Measurements from ENCODE around the gene ABCB11.

Gene ABCB11

DNA sequence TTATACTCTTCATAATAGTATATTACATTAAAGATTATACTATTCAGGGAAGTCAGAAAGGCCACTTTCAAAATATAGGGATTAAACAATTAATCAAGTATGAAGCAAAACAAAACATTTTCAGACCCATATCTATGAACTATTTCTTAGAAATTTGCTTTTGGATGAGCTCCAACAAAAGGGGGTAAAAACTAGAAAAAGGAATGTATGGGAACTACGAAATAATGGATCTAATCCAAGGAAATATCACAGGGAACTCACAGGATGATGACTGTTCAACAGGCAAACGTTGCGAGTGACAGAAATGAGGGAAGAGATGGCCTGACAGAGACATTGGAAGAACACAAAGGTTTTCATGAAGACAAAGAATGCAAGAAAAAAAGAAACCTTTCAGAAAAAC, 102.1 kb downstream of the ABCB11 start:
- TF ChIP-seq PAX5 (IDR thresholded peaks at IDR 0.05; ENCODE audit: insufficient read depth, low read length, severe bottlenecking) (no peak), POLR2A (IDR thresholded peaks at IDR 0.05; ENCODE audit: low read depth, low read length) (no peak), POU2F2 (IDR thresholded peaks at IDR 0.05; ENCODE audit: low read depth, low read length) (no peak), TAF1 (IDR thresholded peaks at IDR 0.05; ENCODE audit: low read depth, low read length) (no peak)
- FAIRE-seq: no peak

DNA sequence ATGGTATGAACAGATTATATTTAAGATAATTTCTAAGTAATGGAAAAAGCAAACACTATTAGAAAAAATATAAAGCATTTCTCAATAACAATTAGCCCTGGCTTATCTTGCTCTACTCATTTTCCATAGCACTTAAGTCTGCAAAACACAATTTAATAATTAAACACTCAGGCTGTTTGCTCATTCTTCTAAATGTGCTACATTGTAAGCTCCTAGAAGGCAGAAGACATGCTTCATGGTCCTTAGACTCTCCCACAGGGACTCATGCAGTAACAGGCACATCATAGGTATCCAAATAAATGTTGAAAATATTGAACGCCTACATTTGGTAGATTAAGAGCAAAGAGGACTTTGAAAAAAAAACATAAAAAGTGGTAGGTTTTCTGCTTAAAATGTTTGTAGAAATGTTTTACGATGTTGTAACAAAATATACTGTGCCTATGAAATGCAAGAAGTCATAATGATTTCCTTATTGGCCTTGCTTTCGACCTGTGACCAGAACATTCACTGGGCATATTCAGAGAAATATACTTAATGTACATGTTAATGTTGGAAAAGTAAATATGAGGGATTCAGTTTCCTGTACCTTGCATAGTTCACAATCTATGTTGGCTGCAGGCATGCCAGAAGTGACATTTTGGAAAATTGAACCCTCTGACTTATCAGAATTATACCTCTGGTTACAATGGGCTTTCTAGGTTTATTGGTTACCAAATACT, 102.9 kb downstream of the ABCB11 start:
- no peak for TF ChIP-seq POLR2A (IDR thresholded peaks at IDR 0.05; ENCODE audit: low read depth, low read length)
- no peak for TF ChIP-seq POLR2AphosphoS5 (IDR thresholded peaks at IDR 0.05; ENCODE audit: low read depth, low read length)
- no peak for TF ChIP-seq SPI1 (IDR thresholded peaks at IDR 0.05; ENCODE audit: low read depth, low read length)
- TF ChIP-seq PAX5 (IDR thresholded peaks at IDR 0.05; ENCODE audit: insufficient read depth, low read length, severe bottlenecking): no peak
- no peak for TF ChIP-seq POU2F2 (IDR thresholded peaks at IDR 0.05; ENCODE audit: low read depth, low read length)
- TF ChIP-seq TAF1 (IDR thresholded peaks at IDR 0.05; ENCODE audit: low read depth, low read length): no peak
- FAIRE-seq (no peak), DNase-seq (ENCODE audit: insufficient read length, low spot score) (no peak)

More for the DNA sequence above, 102.1 kb downstream of the ABCB11 start:
- no peak for DNase-seq (ENCODE audit: insufficient read length, low spot score)

DNA sequence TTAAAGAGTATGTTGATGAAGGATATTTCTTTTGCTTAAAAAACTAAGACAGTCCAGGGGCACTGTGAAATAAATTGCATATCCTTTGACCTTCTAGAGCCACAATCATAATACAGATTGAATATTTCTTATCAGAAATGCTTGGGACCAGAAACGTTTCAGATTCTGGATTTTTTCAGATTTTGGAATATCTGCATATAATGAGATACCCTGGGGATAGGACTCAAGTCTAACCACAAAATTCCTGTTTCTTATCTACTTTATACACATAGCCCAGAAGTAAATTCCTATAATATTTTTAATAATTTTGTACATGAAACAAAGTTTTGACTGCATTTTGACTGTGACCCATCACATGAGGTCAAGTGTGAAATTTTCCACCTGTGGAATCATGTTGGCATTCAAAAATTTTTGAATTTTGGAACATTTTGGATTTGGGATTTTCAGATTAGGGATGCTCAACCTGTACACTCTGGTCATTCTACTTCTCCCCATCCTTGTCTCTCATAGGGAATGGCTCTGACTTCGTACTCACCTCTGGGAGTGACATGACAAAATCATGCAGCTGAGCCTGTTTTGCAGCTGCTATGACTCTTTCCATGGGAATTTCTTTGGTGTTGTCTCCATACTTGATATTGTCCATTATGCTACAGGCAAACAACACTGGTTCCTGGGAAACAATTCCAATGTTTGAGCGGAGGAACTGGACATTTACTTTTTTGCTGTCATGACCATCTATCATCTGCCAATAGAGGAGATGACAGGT, 104.3 kb downstream of the ABCB11 start:
- FAIRE-seq (no peak), DNase-seq (ENCODE audit: insufficient read length, low spot score) (no peak)
- no peak for TF ChIP-seq SPI1 (IDR thresholded peaks at IDR 0.05; ENCODE audit: low read depth, low read length)
- no peak for TF ChIP-seq POLR2AphosphoS5 (IDR thresholded peaks at IDR 0.05; ENCODE audit: low read depth, low read length)
- TF ChIP-seq POU2F2 (IDR thresholded peaks at IDR 0.05; ENCODE audit: low read depth, low read length): no peak
- TF ChIP-seq POLR2A (IDR thresholded peaks at IDR 0.05; ENCODE audit: low read depth, low read length): no peak
- no peak for TF ChIP-seq PAX5 (IDR thresholded peaks at IDR 0.05; ENCODE audit: insufficient read depth, low read length, severe bottlenecking)
- no peak for TF ChIP-seq TAF1 (IDR thresholded peaks at IDR 0.05; ENCODE audit: low read depth, low read length)

DNA sequence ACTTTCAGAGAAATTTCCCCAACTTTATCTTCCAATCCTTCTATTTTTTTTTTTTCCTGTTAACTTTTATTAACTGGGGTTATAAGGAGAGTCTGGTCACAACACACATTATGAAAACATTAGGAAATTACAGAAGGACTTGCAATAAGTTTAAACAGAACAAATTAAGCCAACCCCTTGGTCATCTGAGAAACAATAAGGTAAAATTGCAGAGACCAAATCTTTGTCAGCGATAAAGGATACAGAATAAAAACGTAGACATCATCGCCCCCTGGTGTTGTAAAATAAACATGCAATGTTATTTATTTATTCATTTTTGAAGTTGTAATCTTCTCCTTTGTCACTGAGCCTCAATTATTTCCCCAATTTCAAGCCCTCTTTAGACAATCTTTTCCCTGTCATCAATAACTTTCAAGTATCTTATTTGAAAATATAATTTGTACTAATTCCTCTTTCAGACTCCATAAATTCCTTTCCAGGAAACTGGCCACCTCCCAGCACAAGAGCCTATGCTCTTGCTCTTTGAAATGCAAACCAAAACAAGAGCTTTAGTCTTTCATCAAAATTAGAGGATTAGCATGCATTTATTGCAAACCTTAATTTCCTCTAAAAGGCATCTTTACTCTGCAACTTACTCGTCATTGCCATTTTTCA, 110.5 kb downstream of the ABCB11 start:
- TF ChIP-seq POLR2AphosphoS5 (IDR thresholded peaks at IDR 0.05; ENCODE audit: low read depth, low read length) (no peak), SPI1 (IDR thresholded peaks at IDR 0.05; ENCODE audit: low read depth, low read length) (no peak), TAF1 (IDR thresholded peaks at IDR 0.05; ENCODE audit: low read depth, low read length) (no peak), POLR2A (IDR thresholded peaks at IDR 0.05; ENCODE audit: low read depth, low read length) (no peak), POU2F2 (IDR thresholded peaks at IDR 0.05; ENCODE audit: low read depth, low read length) (no peak), PAX5 (IDR thresholded peaks at IDR 0.05; ENCODE audit: insufficient read depth, low read length, severe bottlenecking) (no peak)
- no peak for DNase-seq (ENCODE audit: insufficient read length, low spot score)
- FAIRE-seq: no peak

DNA sequence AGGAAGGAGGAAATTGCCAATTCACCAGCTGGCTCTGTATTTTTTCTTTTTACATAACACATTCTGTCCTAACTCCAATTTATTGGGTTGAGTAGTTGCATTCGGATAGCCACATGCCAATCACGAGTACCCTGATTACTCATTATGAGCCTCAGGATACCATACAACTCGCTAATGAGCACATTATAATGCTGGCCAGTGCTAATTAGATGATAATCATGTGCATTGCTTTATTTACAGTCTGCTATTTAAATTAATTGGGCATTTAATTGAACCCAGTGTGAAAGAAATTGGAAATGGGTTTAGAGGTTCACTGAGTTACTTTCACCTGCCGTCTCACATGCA, 114.8 kb downstream of the ABCB11 start:
- FAIRE-seq (no peak), DNase-seq (ENCODE audit: insufficient read length, low spot score) (no peak)
- TF ChIP-seq POLR2AphosphoS5 (IDR thresholded peaks at IDR 0.05; ENCODE audit: low read depth, low read length) (no peak), TAF1 (IDR thresholded peaks at IDR 0.05; ENCODE audit: low read depth, low read length) (no peak), PAX5 (IDR thresholded peaks at IDR 0.05; ENCODE audit: insufficient read depth, low read length, severe bottlenecking) (no peak), SPI1 (IDR thresholded peaks at IDR 0.05; ENCODE audit: low read depth, low read length) (no peak), POLR2A (IDR thresholded peaks at IDR 0.05; ENCODE audit: low read depth, low read length) (no peak), POU2F2 (IDR thresholded peaks at IDR 0.05; ENCODE audit: low read depth, low read length) (no peak)

- FAIRE-seq: no peak
- no peak for DNase-seq (ENCODE audit: insufficient read length, low spot score)
- TF ChIP-seq PAX5 (IDR thresholded peaks at IDR 0.05; ENCODE audit: insufficient read depth, low read length, severe bottlenecking): no peak
- TF ChIP-seq POU2F2 (IDR thresholded peaks at IDR 0.05; ENCODE audit: low read depth, low read length): no peak
- TF ChIP-seq SPI1 (IDR thresholded peaks at IDR 0.05; ENCODE audit: low read depth, low read length): no peak
- no peak for TF ChIP-seq TAF1 (IDR thresholded peaks at IDR 0.05; ENCODE audit: low read depth, low read length)
Measured at GRCh38 chr2:168915441-168916330, 115.4 kb downstream of the ABCB11 start.

GRCh38 chr2:168913495-168913894, 117.6 kb downstream of the ABCB11 start:
- no peak for FAIRE-seq
- TF ChIP-seq TAF1 (IDR thresholded peaks at IDR 0.05; ENCODE audit: low read depth, low read length): no peak
- TF ChIP-seq SPI1 (IDR thresholded peaks at IDR 0.05; ENCODE audit: low read depth, low read length): no peak
- no peak for DNase-seq (ENCODE audit: insufficient read length, low spot score)

GRCh38 chr2:168912901-168913369, 118.2 kb downstream of the ABCB11 start:
- TF ChIP-seq POLR2A (IDR thresholded peaks at IDR 0.05; ENCODE audit: low read depth, low read length): no peak
- no peak for TF ChIP-seq SPI1 (IDR thresholded peaks at IDR 0.05; ENCODE audit: low read depth, low read length)
- no peak for TF ChIP-seq POLR2AphosphoS5 (IDR thresholded peaks at IDR 0.05; ENCODE audit: low read depth, low read length)
- TF ChIP-seq PAX5 (IDR thresholded peaks at IDR 0.05; ENCODE audit: insufficient read depth, low read length, severe bottlenecking): no peak
- TF ChIP-seq POU2F2 (IDR thresholded peaks at IDR 0.05; ENCODE audit: low read depth, low read length): no peak
- no peak for TF ChIP-seq TAF1 (IDR thresholded peaks at IDR 0.05; ENCODE audit: low read depth, low read length)
- no peak for DNase-seq (ENCODE audit: insufficient read length, low spot score)
- no peak for FAIRE-seq

DNA sequence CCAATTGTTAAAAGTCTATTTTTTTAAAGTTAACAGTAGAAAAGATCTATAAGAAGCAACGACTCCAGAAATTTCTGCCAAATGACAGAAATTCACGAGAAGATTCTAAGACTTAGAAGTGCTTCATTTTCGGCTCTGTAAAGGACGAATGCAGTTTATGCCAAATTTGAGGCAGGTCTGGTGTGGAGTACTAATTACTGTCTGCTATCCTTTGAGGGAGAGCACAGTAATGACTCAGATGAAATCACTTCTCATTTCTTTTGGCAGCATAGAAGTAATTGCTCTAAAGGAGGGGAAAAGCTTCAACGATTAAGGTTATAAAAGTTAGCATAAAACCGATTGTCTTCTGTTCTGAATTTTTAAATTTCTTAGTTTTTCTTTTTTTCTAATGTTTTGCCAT, 118.7 kb downstream of the ABCB11 start:
- no peak for DNase-seq (ENCODE audit: insufficient read length, low spot score)
- TF ChIP-seq TAF1 (IDR thresholded peaks at IDR 0.05; ENCODE audit: low read depth, low read length) (no peak), POU2F2 (IDR thresholded peaks at IDR 0.05; ENCODE audit: low read depth, low read length) (no peak), POLR2A (IDR thresholded peaks at IDR 0.05; ENCODE audit: low read depth, low read length) (no peak), POLR2AphosphoS5 (IDR thresholded peaks at IDR 0.05; ENCODE audit: low read depth, low read length) (no peak), PAX5 (IDR thresholded peaks at IDR 0.05; ENCODE audit: insufficient read depth, low read length, severe bottlenecking) (no peak), SPI1 (IDR thresholded peaks at IDR 0.05; ENCODE audit: low read depth, low read length) (no peak)

More for the DNA sequence above, 118.7 kb downstream of the ABCB11 start:
- FAIRE-seq: no peak

Data from GM12891 (cell line).